Activated T-cell treated with anti-CD3 and anti-CD28 coated beads, Interleukin-2, amount 50 U/mL, for 4 hours (primary cell): ENCODE results near the gene ATP13A4. TPM values are rescaled to one million over a fixed set of nuclear protein-coding genes. Genes with fewer than 3 reads are reported as not detected.

Experiments
- ATAC-seq, 2 donors: fragments of 200-7000 bp; cut with Tn5 transposase; one replicate each; pipeline ENCODE4 v1.10.0; 2021
- DNase-seq: peaks from one replicate; pipeline ENCODE4 v3.0.0-alpha.2; 2020
- H3K27me3 Mint-ChIP-seq: one replicate; pipeline ENCODE4 v1.8.0; 2021; ENCODE audit warnings: low read depth, mixed read lengths
- H3K36me3 Mint-ChIP-seq: one replicate; pipeline ENCODE4 v1.8.0; 2022; ENCODE audit warnings: mixed read lengths; ENCODE audit not compliant: insufficient read depth
- H3K4me1 Mint-ChIP-seq: one replicate; pipeline ENCODE4 v1.8.0; 2021; ENCODE audit warnings: low read depth, mixed read lengths
- H3K4me3 Mint-ChIP-seq: one replicate; pipeline ENCODE4 v1.8.0; 2021; ENCODE audit warnings: mild to moderate bottlenecking, moderate library complexity, mixed read lengths
- H3K9me3 Mint-ChIP-seq: one replicate; pipeline ENCODE4 v1.8.0; 2021; ENCODE audit warnings: mixed read lengths
- total RNA-seq, 3 donors: library from RNA; stranded (reverse); gene quantifications; one replicate each; pipeline ENCODE4 v1.2.1, GENCODE V29; 2021

Gene ATP13A4
- under 1 TPM; 0.16 to 0.48 (median 0.37) TPM for total RNA-seq

GRCh38 chr3:193554811-193555210 lies at the start of gene ATP13A4:
TSS of gene ATP13A4 (minus strand) at chr3:193554895. CDS start at chr3:193554799, 96 bp downstream.
- H3K4me1 Mint-ChIP-seq: no peaks in the 10 kb centered on the region
- H3K9me3 Mint-ChIP-seq: no peaks in the 10 kb centered on the region
- no peaks in the 10 kb centered on the region for H3K36me3 Mint-ChIP-seq
- DNase-seq (no peak), ATAC-seq (no peak)
- no peaks in the 10 kb centered on the region for H3K27me3 Mint-ChIP-seq
- no peak within 1 kb of the TSS for H3K4me3 Mint-ChIP-seq

- Mint-ChIP-seq H3K36me3 (peaks cover 19% of the 10 kb centered on the region), H3K9me3 (no peaks in the 10 kb centered on the region), H3K4me1 (peaks cover 51% of the 10 kb centered on the region), H3K27me3 (no peaks in the 10 kb centered on the region), H3K4me3 (no peak overlapping the region)
- ATAC-seq: no peak
- no peak for DNase-seq
Measured at GRCh38 chr3:193599393-193599792, 44.7 kb upstream of the ATP13A4 start.

- H3K27me3 Mint-ChIP-seq: no peaks in the 10 kb centered on the region
Measured at GRCh38 chr3:193598202-193598601, 43.5 kb upstream of the ATP13A4 start.

GRCh38 chr3:193595939-193596487 lies 41.3 kb upstream of the ATP13A4 start:
- Mint-ChIP-seq H3K27me3 (no peaks in the 10 kb centered on the region), H3K4me1 (peaks cover 70% of the 10 kb centered on the region), H3K4me3 (no peak overlapping the region), H3K36me3 (peaks cover 20% of the 10 kb centered on the region), H3K9me3 (no peaks in the 10 kb centered on the region)
- no peak for ATAC-seq
- no peak for DNase-seq

More at GRCh38 chr3:193598202-193598601, 43.5 kb upstream of the ATP13A4 start:
- no peak for ATAC-seq
- Mint-ChIP-seq H3K9me3 (no peaks in the 10 kb centered on the region), H3K4me3 (no peak overlapping the region), H3K4me1 (peaks cover 59% of the 10 kb centered on the region), H3K36me3 (peaks cover 20% of the 10 kb centered on the region)
- DNase-seq: no peak

- Mint-ChIP-seq H3K4me1 (peaks cover 64% of the 10 kb centered on the region), H3K4me3 (peak overlapping the region; percentile 100), H3K27me3 (no peaks in the 10 kb centered on the region), H3K36me3 (peaks cover 19% of the 10 kb centered on the region), H3K9me3 (no peaks in the 10 kb centered on the region)
- no peak for DNase-seq
- ATAC-seq: no peak
Measured at GRCh38 chr3:193594946-193595689, 40.4 kb upstream of the ATP13A4 start.

- H3K4me1 Mint-ChIP-seq: peaks cover 54% of the 10 kb centered on the region
- peak; percentile 78 to 82 for ATAC-seq
- peak overlapping the region; percentile 100 for H3K4me3 Mint-ChIP-seq
- H3K27me3 Mint-ChIP-seq: no peaks in the 10 kb centered on the region
- peak; percentile 17 for DNase-seq
- no peaks in the 10 kb centered on the region for H3K9me3 Mint-ChIP-seq
- H3K36me3 Mint-ChIP-seq: peaks cover 17% of the 10 kb centered on the region
Measured at GRCh38 chr3:193593668-193594030, 39.0 kb upstream of the ATP13A4 start.

- peak; percentile 85 to 90 for ATAC-seq
- Mint-ChIP-seq H3K9me3 (no peaks in the 10 kb centered on the region), H3K27me3 (no peaks in the 10 kb centered on the region), H3K4me1 (peaks cover 50% of the 10 kb centered on the region), H3K4me3 (peak within 1 kb of the TSS; percentile 100), H3K36me3 (peaks cover 14% of the 10 kb centered on the region)
- peak; percentile 83 for DNase-seq
Measured at GRCh38 chr3:193592841-193593667, 38.4 kb upstream of the ATP13A4 start, which contains the start of gene OPA1. TSS of gene OPA1 (plus strand) at chr3:193593208. CDS start at chr3:193593378, 170 bp downstream.

GRCh38 chr3:193590088-193590856 lies 35.6 kb upstream of the ATP13A4 start:
- H3K9me3 Mint-ChIP-seq: no peaks in the 10 kb centered on the region
- no peak overlapping the region for H3K4me3 Mint-ChIP-seq
- H3K27me3 Mint-ChIP-seq: no peaks in the 10 kb centered on the region
- no peak for DNase-seq
- H3K36me3 Mint-ChIP-seq: peaks cover 8% of the 10 kb centered on the region
- ATAC-seq: no peak
- H3K4me1 Mint-ChIP-seq: peaks cover 32% of the 10 kb centered on the region

GRCh38 chr3:193589616-193590015 lies 34.9 kb upstream of the ATP13A4 start:
- Mint-ChIP-seq H3K4me1 (peaks cover 26% of the 10 kb centered on the region), H3K27me3 (no peaks in the 10 kb centered on the region), H3K36me3 (peaks cover 8% of the 10 kb centered on the region), H3K4me3 (no peak overlapping the region), H3K9me3 (no peaks in the 10 kb centered on the region)
- ATAC-seq (no peak), DNase-seq (no peak)

GRCh38 chr3:193589129-193589528 lies 34.4 kb upstream of the ATP13A4 start:
- peaks cover 21% of the 10 kb centered on the region for H3K4me1 Mint-ChIP-seq
- H3K36me3 Mint-ChIP-seq: peaks cover 8% of the 10 kb centered on the region
- no peak overlapping the region for H3K4me3 Mint-ChIP-seq
- ATAC-seq (no peak), DNase-seq (no peak)
- H3K9me3 Mint-ChIP-seq: no peaks in the 10 kb centered on the region
- H3K27me3 Mint-ChIP-seq: no peaks in the 10 kb centered on the region

GRCh38 chr3:193586526-193586925 lies 31.8 kb upstream of the ATP13A4 start:
- ATAC-seq (no peak), DNase-seq (no peak)
- Mint-ChIP-seq H3K4me3 (no peak overlapping the region), H3K36me3 (peaks cover 4% of the 10 kb centered on the region), H3K4me1 (peaks cover 2% of the 10 kb centered on the region), H3K9me3 (no peaks in the 10 kb centered on the region), H3K27me3 (no peaks in the 10 kb centered on the region)

GRCh38 chr3:193585530-193585929 lies 30.8 kb upstream of the ATP13A4 start:
- H3K36me3 Mint-ChIP-seq: peaks cover 4% of the 10 kb centered on the region
- no peaks in the 10 kb centered on the region for H3K27me3 Mint-ChIP-seq
- DNase-seq: no peak
- no peaks in the 10 kb centered on the region for H3K4me1 Mint-ChIP-seq
- H3K9me3 Mint-ChIP-seq: no peaks in the 10 kb centered on the region
- no peak overlapping the region for H3K4me3 Mint-ChIP-seq
- ATAC-seq: no peak

GRCh38 chr3:193574488-193575070 lies 19.9 kb upstream of the ATP13A4 start:
- H3K27me3 Mint-ChIP-seq: no peaks in the 10 kb centered on the region
- H3K4me1 Mint-ChIP-seq: no peaks in the 10 kb centered on the region
- no peak for ATAC-seq
- no peak for DNase-seq
- no peaks in the 10 kb centered on the region for H3K36me3 Mint-ChIP-seq
- no peak overlapping the region for H3K4me3 Mint-ChIP-seq
- no peaks in the 10 kb centered on the region for H3K9me3 Mint-ChIP-seq
